Measurements from ENCODE around the gene CHST11. TPM values are rescaled to one million over a fixed set of nuclear protein-coding genes. Genes with fewer than 3 reads are reported as not detected.

Gene CHST11
- total and polyA plus RNA-seq, 9 of the 15 experiments (the other 6 are each of a cell fraction or from before 2014, with no cell fraction given), result 2.3 to 38.7 (median 15.0) TPM

DNA sequence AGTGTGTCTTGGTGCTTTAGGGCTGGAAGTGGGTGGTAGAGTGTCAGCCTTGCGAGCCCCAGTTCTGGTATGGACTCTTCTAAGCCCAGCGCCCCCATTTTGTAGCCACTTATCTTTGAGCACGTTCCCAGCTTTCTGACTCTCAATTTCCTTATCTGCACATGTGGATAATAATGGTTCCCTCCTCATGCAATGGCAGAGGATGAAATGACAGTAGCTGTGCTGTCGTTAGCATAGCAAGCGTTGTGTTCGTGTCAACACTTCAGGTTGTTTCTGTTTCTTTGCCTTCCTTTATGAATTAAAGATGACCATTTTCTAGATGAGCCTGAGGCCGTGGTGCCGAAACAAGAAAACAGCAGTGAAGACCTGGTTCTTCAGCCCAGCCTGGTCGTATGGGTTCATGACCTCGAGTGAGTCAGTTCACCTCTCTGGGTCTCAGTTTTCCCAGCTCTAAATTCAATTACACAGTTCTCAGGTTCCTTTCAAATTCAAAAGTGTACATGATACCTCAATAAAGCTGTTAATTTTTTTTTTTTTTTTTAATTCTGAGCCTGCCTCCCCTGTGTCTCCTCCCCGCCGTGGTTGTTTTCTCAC lies 268.3 kb downstream of the CHST11 start (continued):
- TF ChIP-seq, protein P1, sequence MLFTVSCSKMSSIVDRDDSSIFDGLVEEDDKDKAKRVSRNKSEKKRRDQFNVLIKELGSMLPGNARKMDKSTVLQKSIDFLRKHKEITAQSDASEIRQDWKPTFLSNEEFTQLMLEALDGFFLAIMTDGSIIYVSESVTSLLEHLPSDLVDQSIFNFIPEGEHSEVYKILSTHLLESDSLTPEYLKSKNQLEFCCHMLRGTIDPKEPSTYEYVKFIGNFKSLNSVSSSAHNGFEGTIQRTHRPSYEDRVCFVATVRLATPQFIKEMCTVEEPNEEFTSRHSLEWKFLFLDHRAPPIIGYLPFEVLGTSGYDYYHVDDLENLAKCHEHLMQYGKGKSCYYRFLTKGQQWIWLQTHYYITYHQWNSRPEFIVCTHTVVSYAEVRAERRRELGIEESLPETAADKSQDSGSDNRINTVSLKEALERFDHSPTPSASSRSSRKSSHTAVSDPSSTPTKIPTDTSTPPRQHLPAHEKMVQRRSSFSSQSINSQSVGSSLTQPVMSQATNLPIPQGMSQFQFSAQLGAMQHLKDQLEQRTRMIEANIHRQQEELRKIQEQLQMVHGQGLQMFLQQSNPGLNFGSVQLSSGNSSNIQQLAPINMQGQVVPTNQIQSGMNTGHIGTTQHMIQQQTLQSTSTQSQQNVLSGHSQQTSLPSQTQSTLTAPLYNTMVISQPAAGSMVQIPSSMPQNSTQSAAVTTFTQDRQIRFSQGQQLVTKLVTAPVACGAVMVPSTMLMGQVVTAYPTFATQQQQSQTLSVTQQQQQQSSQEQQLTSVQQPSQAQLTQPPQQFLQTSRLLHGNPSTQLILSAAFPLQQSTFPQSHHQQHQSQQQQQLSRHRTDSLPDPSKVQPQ (CRISPR knock-in tag; IDR thresholded peaks at IDR 0.05; ENCODE audit: borderline replicate concordance), result no peak
- TF ChIP-seq SIN3A (IDR thresholded peaks at IDR 0.05; ENCODE audit: borderline replicate concordance in 2 of 2, control insufficient read depth in 1 of 2, low read depth in 2 of 2, low read length in 2 of 2) (no peak), KHSRP (IDR thresholded peaks at IDR 0.05) (no peak), WHSC1 (IDR thresholded peaks at IDR 0.05; ENCODE audit: low read length) (no peak), EZH2 (IDR thresholded peaks at IDR 0.05; ENCODE audit: borderline replicate concordance, low read depth, low read length) (no peak), LARP7 (IDR thresholded peaks at IDR 0.05) (no peak), EGR1 (conservative IDR thresholded peaks at IDR 0.05) (no peak), TCF3 (CRISPR knock-in tag; IDR thresholded peaks at IDR 0.05) (peak; percentile 8; the same call in 1 of the 2 replicates), ZEB2 (IDR thresholded peaks at IDR 0.05) (no peak), BHLHE40 (IDR thresholded peaks at IDR 0.05; ENCODE audit: low read length) (peak; percentile 56; the same call in 1 of the 2 replicates)
- TF ChIP-seq, protein P2, sequence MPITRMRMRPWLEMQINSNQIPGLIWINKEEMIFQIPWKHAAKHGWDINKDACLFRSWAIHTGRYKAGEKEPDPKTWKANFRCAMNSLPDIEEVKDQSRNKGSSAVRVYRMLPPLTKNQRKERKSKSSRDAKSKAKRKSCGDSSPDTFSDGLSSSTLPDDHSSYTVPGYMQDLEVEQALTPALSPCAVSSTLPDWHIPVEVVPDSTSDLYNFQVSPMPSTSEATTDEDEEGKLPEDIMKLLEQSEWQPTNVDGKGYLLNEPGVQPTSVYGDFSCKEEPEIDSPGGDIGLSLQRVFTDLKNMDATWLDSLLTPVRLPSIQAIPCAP (CRISPR knock-in tag; IDR thresholded peaks at IDR 0.05; ENCODE audit: borderline replicate concordance), result no peak
- TF ChIP-seq, protein P3, sequence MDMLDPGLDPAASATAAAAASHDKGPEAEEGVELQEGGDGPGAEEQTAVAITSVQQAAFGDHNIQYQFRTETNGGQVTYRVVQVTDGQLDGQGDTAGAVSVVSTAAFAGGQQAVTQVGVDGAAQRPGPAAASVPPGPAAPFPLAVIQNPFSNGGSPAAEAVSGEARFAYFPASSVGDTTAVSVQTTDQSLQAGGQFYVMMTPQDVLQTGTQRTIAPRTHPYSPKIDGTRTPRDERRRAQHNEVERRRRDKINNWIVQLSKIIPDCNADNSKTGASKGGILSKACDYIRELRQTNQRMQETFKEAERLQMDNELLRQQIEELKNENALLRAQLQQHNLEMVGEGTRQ (CRISPR knock-in tag; IDR thresholded peaks at IDR 0.05), result no peak
- TF ChIP-seq, protein P4, sequence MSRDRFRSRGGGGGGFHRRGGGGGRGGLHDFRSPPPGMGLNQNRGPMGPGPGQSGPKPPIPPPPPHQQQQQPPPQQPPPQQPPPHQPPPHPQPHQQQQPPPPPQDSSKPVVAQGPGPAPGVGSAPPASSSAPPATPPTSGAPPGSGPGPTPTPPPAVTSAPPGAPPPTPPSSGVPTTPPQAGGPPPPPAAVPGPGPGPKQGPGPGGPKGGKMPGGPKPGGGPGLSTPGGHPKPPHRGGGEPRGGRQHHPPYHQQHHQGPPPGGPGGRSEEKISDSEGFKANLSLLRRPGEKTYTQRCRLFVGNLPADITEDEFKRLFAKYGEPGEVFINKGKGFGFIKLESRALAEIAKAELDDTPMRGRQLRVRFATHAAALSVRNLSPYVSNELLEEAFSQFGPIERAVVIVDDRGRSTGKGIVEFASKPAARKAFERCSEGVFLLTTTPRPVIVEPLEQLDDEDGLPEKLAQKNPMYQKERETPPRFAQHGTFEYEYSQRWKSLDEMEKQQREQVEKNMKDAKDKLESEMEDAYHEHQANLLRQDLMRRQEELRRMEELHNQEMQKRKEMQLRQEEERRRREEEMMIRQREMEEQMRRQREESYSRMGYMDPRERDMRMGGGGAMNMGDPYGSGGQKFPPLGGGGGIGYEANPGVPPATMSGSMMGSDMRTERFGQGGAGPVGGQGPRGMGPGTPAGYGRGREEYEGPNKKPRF (IDR thresholded peaks at IDR 0.05; ENCODE audit: low read depth, low read length), result no peak
- TF ChIP-seq, protein P5, sequence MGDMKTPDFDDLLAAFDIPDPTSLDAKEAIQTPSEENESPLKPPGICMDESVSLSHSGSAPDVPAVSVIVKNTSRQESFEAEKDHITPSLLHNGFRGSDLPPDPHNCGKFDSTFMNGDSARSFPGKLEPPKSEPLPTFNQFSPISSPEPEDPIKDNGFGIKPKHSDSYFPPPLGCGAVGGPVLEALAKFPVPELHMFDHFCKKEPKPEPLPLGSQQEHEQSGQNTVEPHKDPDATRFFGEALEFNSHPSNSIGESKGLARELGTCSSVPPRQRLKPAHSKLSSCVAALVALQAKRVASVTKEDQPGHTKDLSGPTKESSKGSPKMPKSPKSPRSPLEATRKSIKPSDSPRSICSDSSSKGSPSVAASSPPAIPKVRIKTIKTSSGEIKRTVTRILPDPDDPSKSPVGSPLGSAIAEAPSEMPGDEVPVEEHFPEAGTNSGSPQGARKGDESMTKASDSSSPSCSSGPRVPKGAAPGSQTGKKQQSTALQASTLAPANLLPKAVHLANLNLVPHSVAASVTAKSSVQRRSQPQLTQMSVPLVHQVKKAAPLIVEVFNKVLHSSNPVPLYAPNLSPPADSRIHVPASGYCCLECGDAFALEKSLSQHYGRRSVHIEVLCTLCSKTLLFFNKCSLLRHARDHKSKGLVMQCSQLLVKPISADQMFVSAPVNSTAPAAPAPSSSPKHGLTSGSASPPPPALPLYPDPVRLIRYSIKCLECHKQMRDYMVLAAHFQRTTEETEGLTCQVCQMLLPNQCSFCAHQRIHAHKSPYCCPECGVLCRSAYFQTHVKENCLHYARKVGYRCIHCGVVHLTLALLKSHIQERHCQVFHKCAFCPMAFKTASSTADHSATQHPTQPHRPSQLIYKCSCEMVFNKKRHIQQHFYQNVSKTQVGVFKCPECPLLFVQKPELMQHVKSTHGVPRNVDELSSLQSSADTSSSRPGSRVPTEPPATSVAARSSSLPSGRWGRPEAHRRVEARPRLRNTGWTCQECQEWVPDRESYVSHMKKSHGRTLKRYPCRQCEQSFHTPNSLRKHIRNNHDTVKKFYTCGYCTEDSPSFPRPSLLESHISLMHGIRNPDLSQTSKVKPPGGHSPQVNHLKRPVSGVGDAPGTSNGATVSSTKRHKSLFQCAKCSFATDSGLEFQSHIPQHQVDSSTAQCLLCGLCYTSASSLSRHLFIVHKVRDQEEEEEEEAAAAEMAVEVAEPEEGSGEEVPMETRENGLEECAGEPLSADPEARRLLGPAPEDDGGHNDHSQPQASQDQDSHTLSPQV (IDR thresholded peaks at IDR 0.05), result peak; percentile 78
- TF ChIP-seq, protein P6, sequence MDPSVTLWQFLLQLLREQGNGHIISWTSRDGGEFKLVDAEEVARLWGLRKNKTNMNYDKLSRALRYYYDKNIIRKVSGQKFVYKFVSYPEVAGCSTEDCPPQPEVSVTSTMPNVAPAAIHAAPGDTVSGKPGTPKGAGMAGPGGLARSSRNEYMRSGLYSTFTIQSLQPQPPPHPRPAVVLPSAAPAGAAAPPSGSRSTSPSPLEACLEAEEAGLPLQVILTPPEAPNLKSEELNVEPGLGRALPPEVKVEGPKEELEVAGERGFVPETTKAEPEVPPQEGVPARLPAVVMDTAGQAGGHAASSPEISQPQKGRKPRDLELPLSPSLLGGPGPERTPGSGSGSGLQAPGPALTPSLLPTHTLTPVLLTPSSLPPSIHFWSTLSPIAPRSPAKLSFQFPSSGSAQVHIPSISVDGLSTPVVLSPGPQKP (CRISPR knock-in tag; IDR thresholded peaks at IDR 0.05), result no peak
